ENCODE measurements around the gene SERPINB10. TPM values are rescaled to one million over a fixed set of nuclear protein-coding genes. Genes with fewer than 3 reads are reported as not detected.
A peak's percentile ranks its signal among the peaks of the same experiment; 100 is the strongest.
"Not testable (repeated sequence)": the region's sequence is repeated elsewhere in the genome, so short reads cannot be mapped to it uniquely, and the experiment has no call there.

Gene SERPINB10
- total RNA-seq, 2 donors from 2014 or later, result 1.5 to 2.8 TPM

- Mint-ChIP-seq H3K9me3 (no peaks in the 10 kb centered on the region), H3K36me3 (ENCODE audit: insufficient read depth in 2 of 2) (no peaks in the 10 kb centered on the region), H3K27ac (no peak overlapping the region), H3K4me3 (no peak overlapping the region), H3K27me3 (ENCODE audit: low read depth) (peaks cover 39% of the 10 kb centered on the region), H3K4me1 (ENCODE audit: low read depth) (no peaks in the 10 kb centered on the region)
- DNase-seq, result no peak
- no peak for ATAC-seq (replicated peaks in 1 of 2)
Observed at GRCh38 chr18:63899206-63899605, 8.6 kb upstream of the SERPINB10 start.

- Mint-ChIP-seq H3K27me3 (ENCODE audit: low read depth) (peaks cover 30% of the 10 kb centered on the region), H3K36me3 (ENCODE audit: insufficient read depth in 2 of 2) (no peaks in the 10 kb centered on the region), H3K9me3 (peaks cover 0 to 2% of the 10 kb centered on the region in 2 donors), H3K4me3 (no peak overlapping the region), H3K27ac (no peak overlapping the region), H3K4me1 (ENCODE audit: low read depth) (peaks cover 5% of the 10 kb centered on the region)
- ATAC-seq (replicated peaks in 1 of 2) (no peak), DNase-seq (no peak)
Observed at GRCh38 chr18:63903851-63904570, 3.7 kb upstream of the SERPINB10 start.

- Mint-ChIP-seq H3K4me1 (ENCODE audit: low read depth) (peaks cover 5% of the 10 kb centered on the region), H3K27me3 (ENCODE audit: low read depth) (peaks cover 30% of the 10 kb centered on the region), H3K9me3 (peaks cover 0 to 2% of the 10 kb centered on the region in 2 donors), H3K36me3 (ENCODE audit: insufficient read depth in 2 of 2) (no peaks in the 10 kb centered on the region), H3K27ac (no peak overlapping the region), H3K4me3 (no peak overlapping the region)
- no peak for ATAC-seq (replicated peaks in 1 of 2)
- no peak for DNase-seq
Observed at GRCh38 chr18:63904694-63905093, 3.1 kb upstream of the SERPINB10 start.

GRCh38 chr18:63905361-63905760, 2.4 kb upstream of the SERPINB10 start:
- H3K4me1 Mint-ChIP-seq (ENCODE audit: low read depth), result peaks cover 5% of the 10 kb centered on the region
- H3K27ac Mint-ChIP-seq, result no peak overlapping the region
- ATAC-seq (replicated peaks in 1 of 2) (no peak), DNase-seq (no peak)
- H3K27me3 Mint-ChIP-seq (ENCODE audit: low read depth), result peaks cover 28% of the 10 kb centered on the region
- H3K9me3 Mint-ChIP-seq, result peaks cover 0 to 2% of the 10 kb centered on the region in 2 donors
- no peak overlapping the region for H3K4me3 Mint-ChIP-seq
- H3K36me3 Mint-ChIP-seq (ENCODE audit: insufficient read depth in 2 of 2), result no peaks in the 10 kb centered on the region

GRCh38 chr18:63906056-63906455, 1.7 kb upstream of the SERPINB10 start:
- Mint-ChIP-seq H3K27ac (no peak overlapping the region), H3K4me1 (ENCODE audit: low read depth) (peaks cover 5% of the 10 kb centered on the region), H3K9me3 (peaks cover 0 to 2% of the 10 kb centered on the region in 2 donors)

GRCh38 chr18:63908858-63909257, 1.1 kb downstream of the SERPINB10 start:
- ATAC-seq (replicated peaks in 1 of 2), result peak; percentile 54 to 78
- peaks cover 5% of the 10 kb centered on the region for H3K4me1 Mint-ChIP-seq (ENCODE audit: low read depth)
- no peaks in the 10 kb centered on the region for H3K36me3 Mint-ChIP-seq (ENCODE audit: insufficient read depth in 2 of 2)
- peak in 1 of 2 donors; percentile 9 for DNase-seq
- peaks cover 41% of the 10 kb centered on the region for H3K27me3 Mint-ChIP-seq (ENCODE audit: low read depth)
- H3K9me3 Mint-ChIP-seq, result peaks cover 0 to 2% of the 10 kb centered on the region in 2 donors
- peak overlapping the region in 1 of 2 donors; percentile 75 for H3K4me3 Mint-ChIP-seq
- H3K27ac Mint-ChIP-seq, result peak overlapping the region; percentile 74

More at GRCh38 chr18:63906056-63906455, 1.7 kb upstream of the SERPINB10 start:
- Mint-ChIP-seq H3K4me3 (no peak overlapping the region), H3K27me3 (ENCODE audit: low read depth) (peaks cover 24% of the 10 kb centered on the region), H3K36me3 (ENCODE audit: insufficient read depth in 2 of 2) (no peaks in the 10 kb centered on the region)
- DNase-seq (no peak), ATAC-seq (replicated peaks in 1 of 2) (no peak)

GRCh38 chr18:63909870-63910269, 2.1 kb downstream of the SERPINB10 start:
- DNase-seq, result no peak
- Mint-ChIP-seq H3K9me3 (peaks cover 0 to 2% of the 10 kb centered on the region in 2 donors), H3K4me1 (ENCODE audit: low read depth) (peaks cover 5% of the 10 kb centered on the region), H3K27ac (peak overlapping the region; percentile 35), H3K4me3 (peak overlapping the region in 1 of 2 donors; percentile 61), H3K27me3 (ENCODE audit: low read depth) (peaks cover 46% of the 10 kb centered on the region), H3K36me3 (ENCODE audit: insufficient read depth in 2 of 2) (no peaks in the 10 kb centered on the region)
- peak in 1 of 2 donors; percentile 55 for ATAC-seq (replicated peaks in 1 of 2)

- no peaks in the 10 kb centered on the region for H3K36me3 Mint-ChIP-seq (ENCODE audit: insufficient read depth in 2 of 2)
- no peak overlapping the region for H3K4me3 Mint-ChIP-seq
- H3K4me1 Mint-ChIP-seq (ENCODE audit: low read depth), result no peaks in the 10 kb centered on the region
- H3K9me3 Mint-ChIP-seq, result no peaks in the 10 kb centered on the region
- no peak for DNase-seq
- H3K27me3 Mint-ChIP-seq (ENCODE audit: low read depth), result peaks cover 42% of the 10 kb centered on the region
- ATAC-seq (replicated peaks in 1 of 2), result no peak
- H3K27ac Mint-ChIP-seq, result no peak overlapping the region
Observed at GRCh38 chr18:63917817-63918216, 10.1 kb downstream of the SERPINB10 start.

- no peaks in the 10 kb centered on the region for H3K9me3 Mint-ChIP-seq
- ATAC-seq (replicated peaks in 1 of 2), result no peak
Observed at GRCh38 chr18:63922049-63922448, 14.3 kb downstream of the SERPINB10 start.

GRCh38 chr18:63924551-63924950, 16.8 kb downstream of the SERPINB10 start:
- no peak for ATAC-seq (replicated peaks in 1 of 2)
- Mint-ChIP-seq H3K27ac (no peak overlapping the region), H3K4me3 (no peak overlapping the region), H3K9me3 (no peaks in the 10 kb centered on the region), H3K27me3 (ENCODE audit: low read depth) (peaks cover 34% of the 10 kb centered on the region), H3K4me1 (ENCODE audit: low read depth) (no peaks in the 10 kb centered on the region), H3K36me3 (ENCODE audit: insufficient read depth in 2 of 2) (no peaks in the 10 kb centered on the region)
- DNase-seq, result no peak

More at GRCh38 chr18:63922049-63922448, 14.3 kb downstream of the SERPINB10 start:
- no peak for DNase-seq
- Mint-ChIP-seq H3K4me3 (no peak overlapping the region), H3K27ac (no peak overlapping the region), H3K36me3 (ENCODE audit: insufficient read depth in 2 of 2) (no peaks in the 10 kb centered on the region), H3K4me1 (ENCODE audit: low read depth) (no peaks in the 10 kb centered on the region), H3K27me3 (ENCODE audit: low read depth) (peaks cover 44% of the 10 kb centered on the region)

- peaks cover 21% of the 10 kb centered on the region for H3K27me3 Mint-ChIP-seq (ENCODE audit: low read depth)
- DNase-seq, result no peak
- no peak overlapping the region for H3K27ac Mint-ChIP-seq
- H3K4me1 Mint-ChIP-seq (ENCODE audit: low read depth), result no peaks in the 10 kb centered on the region
- H3K36me3 Mint-ChIP-seq (ENCODE audit: insufficient read depth in 2 of 2), result no peaks in the 10 kb centered on the region
- ATAC-seq (replicated peaks in 1 of 2), result no peak
- no peaks in the 10 kb centered on the region for H3K9me3 Mint-ChIP-seq
- H3K4me3 Mint-ChIP-seq, result no peak overlapping the region
Observed at GRCh38 chr18:63928331-63928730, 20.6 kb downstream of the SERPINB10 start.

GRCh38 chr18:63929369-63929768, 21.6 kb downstream of the SERPINB10 start:
- not testable (repeated sequence) for H3K36me3 Mint-ChIP-seq (ENCODE audit: insufficient read depth in 2 of 2); H3K9me3 Mint-ChIP-seq; ATAC-seq (replicated peaks in 1 of 2); DNase-seq; H3K27ac Mint-ChIP-seq; H3K4me1 Mint-ChIP-seq (ENCODE audit: low read depth); H3K4me3 Mint-ChIP-seq
- peaks cover 21% of the 10 kb centered on the region for H3K27me3 Mint-ChIP-seq (ENCODE audit: low read depth)

GRCh38 chr18:63930773-63931354, 23.1 kb downstream of the SERPINB10 start:
- DNase-seq (no peak), ATAC-seq (replicated peaks in 1 of 2) (no peak)
- Mint-ChIP-seq H3K36me3 (ENCODE audit: insufficient read depth in 2 of 2) (no peaks in the 10 kb centered on the region), H3K9me3 (no peaks in the 10 kb centered on the region), H3K4me3 (no peak overlapping the region), H3K27me3 (ENCODE audit: low read depth) (peaks cover 14% of the 10 kb centered on the region), H3K27ac (no peak overlapping the region), H3K4me1 (ENCODE audit: low read depth) (no peaks in the 10 kb centered on the region)
